Measurements from ENCODE around the gene SKAP1. TPM values are rescaled to one million over a fixed set of nuclear protein-coding genes. Genes with fewer than 3 reads are reported as not detected.
"Not testable (repeated sequence)": the region's sequence is repeated elsewhere in the genome, so short reads cannot be mapped to it uniquely, and the experiment has no call there.

Gene SKAP1
- total and polyA plus RNA-seq, 10 donors: 11.5 to 28.9 (median 20.5) TPM

- Histone ChIP-seq H3K4me3 (no peak overlapping the region), H3K4me1 (peaks cover 0 to 61% (median 18%) of the 10 kb centered on the region in 6 donors), H3K27me3 (replicated peaks in 1 of 7) (peaks cover 0 to 23% (median 0%) of the 10 kb centered on the region in 7 donors), H3K27ac (no peak overlapping the region), H3K9me3 (peaks cover 0 to 14% (median 9%) of the 10 kb centered on the region in 8 donors), H3K36me3 (no peaks in the 10 kb centered on the region)
- TF ChIP-seq CTCF (IDR thresholded peaks at IDR 0.05 in 8 of 11, conservative IDR thresholded peaks at IDR 0.05 in 3 of 11) (no peak), POLR2A (IDR thresholded peaks at IDR 0.05) (no peak), POLR2AphosphoS5 (IDR thresholded peaks at IDR 0.05) (no peak)
- intact Hi-C loops (cut with DNase I; ENCODE audit: low total_unique reads): no loop called here
- 86 to 96% (median 94%) methylated on average over 2 of the region's 2 CpGs for WGBS, 5 donors
- DNase-seq: no peak
Observed at GRCh38 chr17:48451489-48451888, 21.5 kb upstream of the SKAP1 start.

- DNase-seq; H3K4me3 ChIP-seq; H3K27ac ChIP-seq; H3K9me3 ChIP-seq; H3K36me3 ChIP-seq; intact Hi-C loops (cut with DNase I; ENCODE audit: low total_unique reads): not testable (repeated sequence)
- H3K27me3 ChIP-seq (replicated peaks in 1 of 7): peaks cover 0 to 38% (median 0%) of the 10 kb centered on the region in 7 donors
- WGBS, 5 donors: 88 to 97% (median 92%) methylated on average over 3 of the region's 3 CpGs
- H3K4me1 ChIP-seq: peaks cover 5 to 61% (median 24%) of the 10 kb centered on the region in 6 donors
Observed at GRCh38 chr17:48449335-48449734, 19.3 kb upstream of the SKAP1 start.

- H3K9me3 ChIP-seq: no peaks in the 10 kb centered on the region
- 57 to 85% (median 68%) methylated on average over 7 of the region's 7 CpGs for WGBS, 5 donors
- H3K4me1 ChIP-seq: peaks cover 27 to 69% (median 43%) of the 10 kb centered on the region in 6 donors
- H3K4me3 ChIP-seq: no peak overlapping the region
- H3K36me3 ChIP-seq: no peaks in the 10 kb centered on the region
- intact Hi-C loops (cut with DNase I; ENCODE audit: low total_unique reads): no loop called here
- DNase-seq: no peak
- no peak overlapping the region for H3K27ac ChIP-seq
- peaks cover 0 to 39% (median 0%) of the 10 kb centered on the region in 7 donors for H3K27me3 ChIP-seq (replicated peaks in 1 of 7)
- TF ChIP-seq POLR2A (IDR thresholded peaks at IDR 0.05) (no peak), POLR2AphosphoS5 (IDR thresholded peaks at IDR 0.05) (no peak), CTCF (IDR thresholded peaks at IDR 0.05 in 8 of 11, conservative IDR thresholded peaks at IDR 0.05 in 3 of 11) (no peak)
Observed at GRCh38 chr17:48445248-48445620, 15.2 kb upstream of the SKAP1 start.

DNA sequence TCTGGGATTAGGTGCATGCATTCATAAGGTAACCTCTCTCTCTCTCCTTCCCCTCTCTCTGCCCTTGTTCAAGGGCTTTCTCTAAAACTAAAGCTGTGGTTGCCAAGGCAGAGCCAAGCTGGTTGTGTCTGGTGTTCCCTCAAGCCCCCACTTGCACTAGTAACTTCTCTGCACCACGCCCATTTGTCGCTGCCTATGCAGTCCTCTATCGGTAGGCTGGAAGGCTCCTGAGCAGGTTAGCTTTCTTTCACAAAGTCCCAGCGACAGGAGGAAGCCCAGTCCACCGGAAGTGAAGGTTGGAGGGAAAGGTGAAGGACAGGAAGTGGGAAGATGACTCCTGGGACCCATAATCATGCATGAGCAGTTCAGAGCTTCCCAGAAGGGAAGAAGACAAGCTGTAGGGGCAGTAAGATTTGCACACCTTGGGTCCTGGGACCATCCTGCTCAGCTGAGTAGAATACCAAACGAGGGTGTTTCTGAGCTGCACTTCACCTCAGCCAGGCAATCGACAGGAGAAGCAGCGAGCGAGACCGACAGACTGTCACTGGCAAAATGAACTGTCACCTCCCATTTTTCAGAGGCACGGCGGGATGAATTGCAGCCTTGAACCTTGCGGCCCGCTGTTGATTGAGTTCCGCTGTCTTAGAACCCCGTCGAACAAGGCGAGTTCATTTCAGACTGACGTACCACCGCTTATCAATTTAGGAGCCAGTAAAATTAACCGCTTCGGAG lies 14.7 kb upstream of the SKAP1 start:
- peaks cover 32 to 69% (median 48%) of the 10 kb centered on the region in 6 donors for H3K4me1 ChIP-seq
- H3K27me3 ChIP-seq (replicated peaks in 1 of 7): peaks cover 0 to 41% (median 0%) of the 10 kb centered on the region in 7 donors
- WGBS, 5 donors: 70 to 80% (median 75%) methylated on average over 22 of the region's 22 CpGs
- TF ChIP-seq POLR2A (IDR thresholded peaks at IDR 0.05): no peak
- TF ChIP-seq CTCF (IDR thresholded peaks at IDR 0.05 in 8 of 11, conservative IDR thresholded peaks at IDR 0.05 in 3 of 11): no peak
- no peak for TF ChIP-seq POLR2AphosphoS5 (IDR thresholded peaks at IDR 0.05)
- intact Hi-C loops (cut with DNase I; ENCODE audit: low total_unique reads): no loop called here
- no peak overlapping the region for H3K4me3 ChIP-seq
- no peaks in the 10 kb centered on the region for H3K36me3 ChIP-seq
- peak overlapping the region in 3 of 8 donors; percentile 0 to 11 (median 9) for H3K27ac ChIP-seq
- DNase-seq: no peak
- H3K9me3 ChIP-seq: no peaks in the 10 kb centered on the region
